DOHH2 (cell line): ENCODE results near the gene FAT4.

Source experiments
- EZH2phosphoT487 ChIP-seq: fragments of 200-600 bp; sonication (generic); IDR thresholded peaks from 2 replicates; pipeline ENCODE4 v1.6.1; 2017; ENCODE audit warnings: borderline replicate concordance, mild to moderate bottlenecking, antibody characterized with exemption, low read length, moderate library complexity, mixed read lengths
- TF ChIP-seq, protein P1 (sequence below): fragments of 200-600 bp; sonication (generic); IDR thresholded peaks from one replicate; pipeline ENCODE4 v1.5.1; 2014; ENCODE audit warnings: antibody characterized with exemption, mild to moderate bottlenecking, low read depth, low read length; ENCODE audit not compliant: poor library complexity, severe bottlenecking

- TF ChIP-seq, protein P1, sequence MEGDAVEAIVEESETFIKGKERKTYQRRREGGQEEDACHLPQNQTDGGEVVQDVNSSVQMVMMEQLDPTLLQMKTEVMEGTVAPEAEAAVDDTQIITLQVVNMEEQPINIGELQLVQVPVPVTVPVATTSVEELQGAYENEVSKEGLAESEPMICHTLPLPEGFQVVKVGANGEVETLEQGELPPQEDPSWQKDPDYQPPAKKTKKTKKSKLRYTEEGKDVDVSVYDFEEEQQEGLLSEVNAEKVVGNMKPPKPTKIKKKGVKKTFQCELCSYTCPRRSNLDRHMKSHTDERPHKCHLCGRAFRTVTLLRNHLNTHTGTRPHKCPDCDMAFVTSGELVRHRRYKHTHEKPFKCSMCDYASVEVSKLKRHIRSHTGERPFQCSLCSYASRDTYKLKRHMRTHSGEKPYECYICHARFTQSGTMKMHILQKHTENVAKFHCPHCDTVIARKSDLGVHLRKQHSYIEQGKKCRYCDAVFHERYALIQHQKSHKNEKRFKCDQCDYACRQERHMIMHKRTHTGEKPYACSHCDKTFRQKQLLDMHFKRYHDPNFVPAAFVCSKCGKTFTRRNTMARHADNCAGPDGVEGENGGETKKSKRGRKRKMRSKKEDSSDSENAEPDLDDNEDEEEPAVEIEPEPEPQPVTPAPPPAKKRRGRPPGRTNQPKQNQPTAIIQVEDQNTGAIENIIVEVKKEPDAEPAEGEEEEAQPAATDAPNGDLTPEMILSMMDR: no peak
- TF ChIP-seq EZH2phosphoT487: no peak
These were observed 8.2 kb upstream of the FAT4 start for GRCh38 chr4:125306533-125306932.
